GM12891 (cell line): ENCODE results near the gene SECISBP2L.

ENCODE experiments used
- POLR2A ChIP-seq: IDR thresholded peaks from 2 replicates; pipeline ENCODE4 v1.6.1; 2011; ENCODE audit warnings: low read depth, low read length, control low read depth
- POLR2AphosphoS5 ChIP-seq: IDR thresholded peaks from 2 replicates; pipeline ENCODE4 v1.6.1; 2011; ENCODE audit warnings: low read depth, low read length, control low read depth
- SPI1 ChIP-seq: IDR thresholded peaks from 2 replicates; pipeline ENCODE4 v1.6.1; 2011; ENCODE audit warnings: low read depth, low read length, control low read depth
- TAF1 ChIP-seq: IDR thresholded peaks from 2 replicates; pipeline ENCODE4 v1.6.1; 2011; ENCODE audit warnings: low read depth, low read length, control low read depth

DNA sequence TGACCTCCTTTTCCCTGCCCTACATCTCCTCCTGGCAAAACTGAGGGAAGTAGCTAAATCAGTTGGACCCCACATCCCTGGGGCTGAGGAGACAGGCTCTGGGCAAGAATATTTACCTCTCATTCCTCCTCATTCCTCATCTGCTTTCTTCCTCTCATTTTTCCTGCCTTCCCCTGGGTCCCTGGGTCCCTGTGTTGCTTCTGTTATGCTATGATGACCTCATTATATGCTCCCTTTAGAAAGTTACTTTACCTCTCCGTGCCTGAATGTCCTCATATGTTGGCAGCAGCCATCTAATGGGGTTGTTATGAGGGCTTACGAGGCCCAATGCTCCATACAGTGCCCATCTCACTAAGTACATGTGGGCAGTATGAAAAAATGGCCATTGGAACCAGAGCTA is 81.3 kb downstream of the SECISBP2L start:
- TF ChIP-seq TAF1 (no peak), POLR2A (no peak), POLR2AphosphoS5 (no peak), SPI1 (no peak)
